OCI-LY7 (cell line): ENCODE measurements around the gene HLA-DOA. TPM values are rescaled to one million over a fixed set of nuclear protein-coding genes. Genes with fewer than 3 reads are reported as not detected.

Experiments used
- BruUV-seq: library from RNA; stranded (reverse); fragments of 400-500 nt; replicated peaks from 2 replicates; lab custom pipeline; 2021; lab: Mats Ljungman, UMichigan
- CTCF ChIA-PET: fragments of 300-600 bp; sonication (Branson Sonifier 250); formaldehyde crosslinking; loops from one replicate; lab custom pipeline; 2022; ENCODE audit warnings: antibody characterized with exemption; ENCODE audit not compliant: unreplicated experiment; lab: Charles Lee
- POLR2A ChIA-PET: fragments of 300-600 bp; sonication (Branson Sonifier 250); formaldehyde crosslinking; loops from one replicate; lab custom pipeline; 2022; ENCODE audit warnings: antibody characterized with exemption; lab: Charles Lee
- DNase-seq: peaks from one replicate; pipeline ENCODE4 v3.0.0-alpha.2; 2015; ENCODE audit warnings: low spot score
- H2AFZ ChIP-seq: fragments of 200-600 bp; sonication (generic), shearing (Covaris generic); 2 replicates; pipeline ENCODE4 v1.6.1; 2014; ENCODE audit warnings: mild to moderate bottlenecking, antibody characterized with exemption, low read length, moderate library complexity
- H3K27ac ChIP-seq: fragments of 200-600 bp; sonication (generic); 2 replicates; pipeline ENCODE4 v1.5.1; 2014; ENCODE audit warnings: mixed run types, low read depth, mild to moderate bottlenecking, moderate library complexity, low read length, inconsistent platforms; ENCODE audit not compliant: poor library complexity, severe bottlenecking
- H3K36me3 ChIP-seq: fragments of 200-600 bp; sonication (generic); 2 replicates; pipeline ENCODE4 v1.6.1; 2014; ENCODE audit warnings: mild to moderate bottlenecking, antibody characterized with exemption, low read length, moderate library complexity, mixed read lengths; ENCODE audit not compliant: insufficient read depth
- H3K4me1 ChIP-seq: fragments of 200-600 bp; sonication (generic); 2 replicates; pipeline ENCODE4 v1.5.1; 2014; ENCODE audit warnings: mild to moderate bottlenecking, low read length; ENCODE audit not compliant: insufficient read depth, poor library complexity, severe bottlenecking
- H3K4me2 ChIP-seq: fragments of 200-600 bp; sonication (generic); 2 replicates; pipeline ENCODE4 v1.6.1; 2014; ENCODE audit warnings: mild to moderate bottlenecking, low read length
- H3K4me3 ChIP-seq: fragments of 200-600 bp; sonication (generic); 2 replicates; pipeline ENCODE4 v1.5.1; 2014; ENCODE audit warnings: mild to moderate bottlenecking, low read depth, low read length; ENCODE audit not compliant: poor library complexity, severe bottlenecking
- H3K79me2 ChIP-seq: fragments of 200-600 bp; sonication (generic); 2 replicates; pipeline ENCODE4 v1.6.1; 2016; ENCODE audit warnings: low read depth, mild to moderate bottlenecking, low read length, moderate library complexity, mixed read lengths; ENCODE audit not compliant: insufficient read depth
- H3K9me2 ChIP-seq: fragments of 200-600 bp; sonication (generic); 2 replicates; pipeline ENCODE4 v1.6.1; 2016; ENCODE audit warnings: mild to moderate bottlenecking, low read length, mixed read lengths; ENCODE audit not compliant: insufficient read depth
- H3K9me3 ChIP-seq: fragments of 200-600 bp; sonication (generic); 2 replicates; pipeline ENCODE4 v1.6.1; 2014; ENCODE audit warnings: mild to moderate bottlenecking, mixed run types, low read length, mixed read lengths
- H4K20me1 ChIP-seq: fragments of 200-600 bp; sonication (generic); 2 replicates; pipeline ENCODE4 v1.6.1; 2014; ENCODE audit warnings: mild to moderate bottlenecking, antibody characterized with exemption, low read length, moderate library complexity, mixed read lengths; ENCODE audit not compliant: insufficient read depth
- CTCF ChIP-seq: fragments of 200-600 bp; sonication (generic); conservative IDR thresholded peaks from 2 replicates; pipeline ENCODE4 v1.5.1; 2014; ENCODE audit warnings: mild to moderate bottlenecking, antibody characterized with exemption, low read length, moderate library complexity, mixed read lengths
- EZH2phosphoT487 ChIP-seq: fragments of 200-600 bp; sonication (generic); IDR thresholded peaks from 2 replicates; pipeline ENCODE4 v1.6.1; 2018; ENCODE audit warnings: low read depth, borderline replicate concordance, mild to moderate bottlenecking, mixed run types, antibody characterized with exemption, low read length, moderate library complexity, mixed read lengths
- intact Hi-C: fragments of 100-400 bp; cut with micrococcal nuclease; formaldehyde crosslinking; loops from one replicate; pipeline ENCODE4 v1.10.0; 2022; ENCODE audit not compliant: unreplicated experiment
- total RNA-seq, 2 experiments: library from RNA; depleted of rRNA in 1 of 2; stranded (reverse); fragments of >200 nt in 1 of 2; shearing (Covaris generic) in 1 of 2; gene quantifications; 2 replicates each; pipeline ENCODE4 v1.2.3, GENCODE V29; 2014 to 2022

HLA-DOA gene
- total RNA-seq, 2 experiments from 2014 or later = 55.0 to 78.3 TPM

- Histone ChIP-seq H2AFZ (no peak overlapping the region), H3K4me2 (peak overlapping the region; percentile 98), H3K4me3 (peak overlapping the region; percentile 93), H4K20me1 (peaks cover 34% of the 10 kb centered on the region), H3K9me3 (no peaks in the 10 kb centered on the region), H3K4me1 (peaks cover 27% of the 10 kb centered on the region), H3K79me2 (peaks cover 80% of the 10 kb centered on the region), H3K27ac (peak overlapping the region; percentile 99), H3K36me3 (peaks cover 52% of the 10 kb centered on the region), H3K9me2 (no peaks in the 10 kb centered on the region)
- TF ChIP-seq EZH2phosphoT487 = no peak
- no peak for TF ChIP-seq CTCF
- peak; percentile 87 for DNase-seq
- BruUV-seq = no TSS peak
- ChIA-PET POLR2A (interaction anchor here (0.8 to 7.8 kb wide), 16 partner anchors 10 to 1138 kb away, joined by 3 to 203 read pairs (median 10); partner anchors contain the start of genes HLA-DMA and HLA-DMB), CTCF (interaction anchor here (0.6 to 2.4 kb wide), 7 partner anchors 9 to 37 kb away, joined by 3 to 23 read pairs (median 4); partner anchors contain the start of gene HLA-DMA)
- intact Hi-C loops = loop anchor here (5.0 kb wide), 1 partner anchor 128 kb away; the partner anchor contains the start of gene PSMB8
Observed at GRCh38 chr6:32970413-32971241, 38.8 kb downstream of the HLA-DOA start.

- intact Hi-C loops = loop anchor here (5.0 kb wide), 1 partner anchor 128 kb away; the partner anchor contains the start of gene PSMB8
- DNase-seq = peak; percentile 87
- no peaks in the 10 kb centered on the region for H3K9me2 ChIP-seq
- H3K4me1 ChIP-seq = peaks cover 20% of the 10 kb centered on the region
- peaks cover 27% of the 10 kb centered on the region for H4K20me1 ChIP-seq
- peaks cover 44% of the 10 kb centered on the region for H3K36me3 ChIP-seq
- CTCF ChIA-PET = interaction anchor here (0.6 to 2.4 kb wide), 5 partner anchors 10 to 36 kb away, joined by 3 to 12 read pairs (median 4); no protein-coding TSS in a partner anchor
- BruUV-seq = no TSS peak
- H3K4me2 ChIP-seq = peak overlapping the region; percentile 98
- peak overlapping the region; percentile 93 for H3K4me3 ChIP-seq
- H3K79me2 ChIP-seq = peaks cover 74% of the 10 kb centered on the region
- H3K9me3 ChIP-seq = no peaks in the 10 kb centered on the region
- H2AFZ ChIP-seq = no peak overlapping the region
- H3K27ac ChIP-seq = peak overlapping the region; percentile 99
- POLR2A ChIA-PET = interaction anchor here (0.6 to 7.8 kb wide), 11 partner anchors 11 to 268 kb away, joined by 3 to 203 read pairs (median 7); partner anchors contain the start of genes HLA-DMA and HLA-DMB
- TF ChIP-seq CTCF (no peak), EZH2phosphoT487 (no peak)
Observed at GRCh38 chr6:32969685-32970412, 39.5 kb downstream of the HLA-DOA start.
